H1 (cell line): ENCODE data around the gene SV2B. TPM values are rescaled to one million over a fixed set of nuclear protein-coding genes. Genes with fewer than 3 reads are reported as not detected.

ENCODE experiments used
- CTCF ChIA-PET: fragments of 300-600 bp; sonication (Branson Sonifier 250); formaldehyde crosslinking; loops from one replicate; lab custom pipeline; 2021; ENCODE audit not compliant: partially characterized antibody; lab: Charles Lee
- POLR2A ChIA-PET: fragments of 300-600 bp; sonication (Branson Sonifier 250); formaldehyde crosslinking; loops from one replicate; lab custom pipeline; 2021; ENCODE audit warnings: inconsistent platforms; ENCODE audit not compliant: partially characterized antibody; lab: Charles Lee
- DNase-seq, 2 experiments: peaks; one replicate each; pipeline versions ENCODE4 v3.0.0 to v3.0.0-alpha.2; 2010 to 2022; ENCODE audit warnings: low spot score in 2 of 2, low read depth in 1 of 2, mixed read lengths in 1 of 2
- FAIRE-seq: peaks from 2 replicates; lab custom pipeline; 2011; peaks lifted over from hg19 to GRCh38; lab: Jason Lieb, UNC
- H2AFZ ChIP-seq: 2 replicates; pipeline ENCODE4 v1.8.1; 2012; ENCODE audit warnings: low read length, inconsistent platforms
- H2AK5ac ChIP-seq: 2 replicates; pipeline ENCODE4 v1.6.1; 2013; ENCODE audit warnings: low read depth, low read length
- H2BK120ac ChIP-seq: replicated peaks from 2 replicates; pipeline ENCODE3; 2013; ENCODE audit warnings: low read depth, low read length, inconsistent platforms
- H2BK12ac ChIP-seq: 2 replicates; pipeline ENCODE4 v1.6.1; 2013; ENCODE audit warnings: low read depth, low read length
- H2BK15ac ChIP-seq: 2 replicates; pipeline ENCODE4 v1.6.1; 2013; ENCODE audit warnings: low read length
- H2BK20ac ChIP-seq: 2 replicates; pipeline ENCODE4 v1.6.1; 2013; ENCODE audit warnings: low read length
- H2BK5ac ChIP-seq: 2 replicates; pipeline ENCODE4 v1.6.1; 2013; ENCODE audit warnings: low read depth, low read length
- H3K14ac ChIP-seq: 2 replicates; pipeline ENCODE4 v1.6.1; 2013; ENCODE audit warnings: inconsistent platforms; ENCODE audit not compliant: insufficient read length
- H3K18ac ChIP-seq: 2 replicates; pipeline ENCODE4 v1.6.1; 2013; ENCODE audit warnings: low read length; ENCODE audit errors: extremely low read depth
- H3K23ac ChIP-seq: 2 replicates; pipeline ENCODE4 v1.6.1; 2013; ENCODE audit warnings: inconsistent platforms; ENCODE audit not compliant: insufficient read length
- H3K23me2 ChIP-seq: 2 replicates; pipeline ENCODE4 v1.6.1; 2013; ENCODE audit warnings: low read depth, low read length
- H3K27ac ChIP-seq: 2 replicates; pipeline ENCODE4 v1.6.1; 2011; ENCODE audit warnings: low read depth, low read length, inconsistent platforms
- H3K27me3 ChIP-seq, 4 experiments: replicated peaks in 1 of 4; 1 replicate in 1 of 4; 2 replicates in 3 of 4; pipeline versions ENCODE4 v1.6.1 to v1.8.1; 2011 to 2013; ENCODE audit warnings: low read length in 3 of 4, mild to moderate bottlenecking in 3 of 4, inconsistent platforms in 2 of 4, mixed read lengths in 2 of 4, moderate library complexity in 1 of 4; ENCODE audit not compliant: control insufficient read depth in 3 of 4, insufficient read depth in 3 of 4; ENCODE audit errors: extremely low read depth in 1 of 4
- H3K36me3 ChIP-seq, 4 experiments: 2 replicates each; pipeline versions ENCODE4 v1.6.1 to v1.8.1; 2011 to 2013; ENCODE audit warnings: mild to moderate bottlenecking in 4 of 4, low read length in 3 of 4, moderate library complexity in 2 of 4, control low read depth in 1 of 4, inconsistent platforms in 1 of 4; ENCODE audit not compliant: insufficient read depth in 4 of 4, control insufficient read depth in 2 of 4
- H3K4ac ChIP-seq: replicated peaks from 2 replicates; pipeline ENCODE3; 2013; ENCODE audit warnings: low read length, low read depth, mixed read lengths, inconsistent platforms; ENCODE audit not compliant: insufficient read length
- H3K4me1 ChIP-seq, 4 experiments: replicated peaks in 1 of 4; 1 replicate in 1 of 4; 2 replicates in 3 of 4; pipeline versions ENCODE4 v1.6.1 to v1.8.1; 2011 to 2013; ENCODE audit warnings: low read length in 3 of 4, inconsistent platforms in 2 of 4, mixed read lengths in 1 of 4; ENCODE audit not compliant: insufficient read depth in 4 of 4, control insufficient read depth in 3 of 4
- H3K4me2 ChIP-seq, 2 experiments: 2 replicates each; pipeline versions ENCODE4 v1.6.1 to v1.8.1; 2011 to 2013; ENCODE audit warnings: low read depth in 2 of 2, low read length in 2 of 2, control low read depth in 1 of 2, inconsistent platforms in 1 of 2, mild to moderate bottlenecking in 1 of 2; ENCODE audit not compliant: insufficient read depth in 1 of 2
- H3K4me3 ChIP-seq, 4 experiments: fragments of 200-600, 300-600 bp in 1 of 4; sonication (generic), shearing (Covaris generic), sonication (Bioruptor Twin) in 1 of 4; 2 replicates each; pipeline versions ENCODE4 v1.5.1 to v1.8.1; 2011 to 2016; ENCODE audit warnings: low read length in 4 of 4, low read depth in 3 of 4, control low read depth in 2 of 4, inconsistent platforms in 2 of 4, mild to moderate bottlenecking in 2 of 4, mixed read lengths in 1 of 4, moderate library complexity in 1 of 4; ENCODE audit not compliant: insufficient read depth in 2 of 4; ENCODE audit errors: extremely low read depth in 1 of 4
- H3K56ac ChIP-seq: replicated peaks from 2 replicates; pipeline ENCODE3; 2013; ENCODE audit warnings: low read depth, mild to moderate bottlenecking, mixed read lengths, low read length, inconsistent platforms; ENCODE audit not compliant: insufficient read length
- H3K79me1 ChIP-seq: 2 replicates; pipeline ENCODE4 v1.6.1; 2013; ENCODE audit warnings: low read depth, low read length, control low read depth
- H3K79me2 ChIP-seq, 2 experiments: 2 replicates each; pipeline versions ENCODE4 v1.6.1 to v1.8.1; 2012 to 2013; ENCODE audit warnings: low read length in 2 of 2, mild to moderate bottlenecking in 2 of 2, inconsistent platforms in 1 of 2; ENCODE audit not compliant: insufficient read depth in 2 of 2, control insufficient read depth in 1 of 2
- H3K9ac ChIP-seq, 4 experiments: replicated peaks in 1 of 4; 1 replicate in 1 of 4; 2 replicates in 3 of 4; pipeline versions ENCODE4 v1.6.1 to v1.8.1; 2011 to 2013; ENCODE audit warnings: low read depth in 3 of 4, low read length in 3 of 4, control low read depth in 2 of 4, mild to moderate bottlenecking in 2 of 4, moderate library complexity in 2 of 4, inconsistent platforms in 1 of 4; ENCODE audit errors: extremely low read depth in 1 of 4
- H3K9me3 ChIP-seq, 2 experiments: 2 replicates each; pipeline versions ENCODE4 v1.6.1 to v1.8.1; 2012 to 2013; ENCODE audit warnings: mild to moderate bottlenecking in 2 of 2, moderate library complexity in 2 of 2, control low read depth in 1 of 2, inconsistent platforms in 1 of 2, low read depth in 1 of 2, low read length in 1 of 2, mixed read lengths in 1 of 2; ENCODE audit not compliant: insufficient read depth in 2 of 2
- H4K20me1 ChIP-seq, 2 experiments: replicated peaks in 1 of 2; 2 replicates each; pipeline versions ENCODE3 to v1.8.1; 2011 to 2013; ENCODE audit warnings: inconsistent platforms in 2 of 2, low read length in 2 of 2, mild to moderate bottlenecking in 1 of 2; ENCODE audit not compliant: insufficient read depth in 2 of 2, control insufficient read depth in 1 of 2
- H4K5ac ChIP-seq: 2 replicates; pipeline ENCODE4 v1.6.1; 2013; ENCODE audit warnings: low read length, low read depth, mixed read lengths, inconsistent platforms; ENCODE audit not compliant: insufficient read length
- H4K8ac ChIP-seq: 2 replicates; pipeline ENCODE4 v1.8.0; 2013; ENCODE audit warnings: mild to moderate bottlenecking, moderate library complexity, low read length, inconsistent platforms; ENCODE audit not compliant: insufficient read depth; ENCODE audit errors: extremely low read depth
- H4K91ac ChIP-seq: replicated peaks from 2 replicates; pipeline ENCODE3; 2013; ENCODE audit warnings: low read length, mixed read lengths, inconsistent platforms; ENCODE audit not compliant: insufficient read length
- ASH2L ChIP-seq: fragments of 200-600, 300-600 bp; sonication (generic); IDR thresholded peaks from one replicate; pipeline ENCODE4 v1.7.1; 2017; ENCODE audit warnings: low read length
- ATF3 ChIP-seq: IDR thresholded peaks from 2 replicates; pipeline ENCODE4 v1.6.1; 2011; ENCODE audit warnings: low read depth, mild to moderate bottlenecking, low read length; ENCODE audit not compliant: insufficient read depth
- CEBPB ChIP-seq: IDR thresholded peaks from 2 replicates; pipeline ENCODE4 v1.6.1; 2012; ENCODE audit warnings: low read depth, low read length
- CTBP2 ChIP-seq: IDR thresholded peaks from 2 replicates; pipeline ENCODE4 v1.7.0; 2011; ENCODE audit warnings: borderline replicate concordance, mild to moderate bottlenecking, moderate library complexity, mixed read lengths, low read length; ENCODE audit not compliant: insufficient read depth, insufficient read length
- EZH2 ChIP-seq: fragments of 200-600 bp; sonication (generic); IDR thresholded peaks from 2 replicates; pipeline ENCODE4 v1.7.1; 2012; ENCODE audit warnings: low read depth, mild to moderate bottlenecking, moderate library complexity, low read length, inconsistent platforms; ENCODE audit not compliant: severe bottlenecking
- FOSL1 ChIP-seq: IDR thresholded peaks from 2 replicates; pipeline ENCODE4 v1.6.1; 2011; ENCODE audit warnings: mild to moderate bottlenecking, low read depth, low read length, moderate library complexity; ENCODE audit not compliant: insufficient read depth
- KDM4A ChIP-seq: IDR thresholded peaks from one replicate; pipeline ENCODE4 v1.7.1; 2012; ENCODE audit warnings: low read depth, mild to moderate bottlenecking, moderate library complexity, low read length, inconsistent platforms; ENCODE audit not compliant: severe bottlenecking
- NANOG ChIP-seq: IDR thresholded peaks from 2 replicates; pipeline ENCODE4 v1.6.1; 2011; ENCODE audit warnings: low read length, low read depth, mild to moderate bottlenecking, inconsistent platforms; ENCODE audit not compliant: insufficient read depth, poor library complexity, severe bottlenecking
- SIN3A ChIP-seq, 2 experiments: IDR thresholded peaks in 1 of 2; conservative IDR thresholded peaks in 1 of 2; 2 replicates each; pipeline ENCODE4 v1.6.1; 2011 to 2012; ENCODE audit warnings: low read length in 2 of 2, improper control_type of control experiment in 1 of 2, low read depth in 1 of 2, mild to moderate bottlenecking in 1 of 2
- SIX5 ChIP-seq: IDR thresholded peaks from 2 replicates; pipeline ENCODE4 v1.6.1; 2011; ENCODE audit warnings: mild to moderate bottlenecking, low read depth, low read length
- SP4 ChIP-seq: IDR thresholded peaks from 2 replicates; pipeline ENCODE4 v1.6.1; 2012; ENCODE audit warnings: low read length, inconsistent platforms
- WGBS, 2 experiments: shearing (Covaris generic) in 1 of 2; methylation state at CpG; one replicate each; pipeline versions ENCODE4 v1.1.6 to v1.1.7; 2013 to 2015; ENCODE audit warnings: low lambda C conversion rate in 2 of 2, mixed read lengths in 2 of 2, inconsistent platforms in 1 of 2, low coverage in 1 of 2, missing lambda C conversion rate in 1 of 2; ENCODE audit not compliant: insufficient replicate concordance in 2 of 2, insufficient coverage in 1 of 2, insufficient read length in 1 of 2; ENCODE audit errors: extremely low coverage in 1 of 2, missing lambda C conversion rate in 1 of 2; 5-methylcytosine and 5-hydroxymethylcytosine counted together
- polyA plus RNA-seq, 7 experiments: library from polyadenylated mRNA; depleted of rRNA in 3 of 7; stranded (reverse) in 5 of 7; unstranded in 2 of 7; fragments of >200 nt in 5 of 7; fragments of 200-250 nt in 2 of 7; gene quantifications; 1 replicate in 5 of 7; 2 replicates in 1 of 7; 4 replicates in 1 of 7; pipeline versions ENCODE4 v1.2.1 to v1.2.3, GENCODE V29; 2011 to 2013; ENCODE audit warnings: missing spikeins in 2 of 7, mixed read lengths in 2 of 7
- total RNA-seq: library from RNA; stranded (reverse); fragmentation: NEBNext Ultra II Directional; extraction: Animal tissue kit (Norgen Biotek cat#: 25700); gene quantifications from 2 replicates; pipeline ENCODE4 v1.2.1, GENCODE V29; 2021

Gene SV2B
- total and polyA plus RNA-seq, 2 of the 8 experiments (the other 6 are each of a cell fraction or from before 2014, with no cell fraction given): 0.09 to 0.20 TPM

DNA sequence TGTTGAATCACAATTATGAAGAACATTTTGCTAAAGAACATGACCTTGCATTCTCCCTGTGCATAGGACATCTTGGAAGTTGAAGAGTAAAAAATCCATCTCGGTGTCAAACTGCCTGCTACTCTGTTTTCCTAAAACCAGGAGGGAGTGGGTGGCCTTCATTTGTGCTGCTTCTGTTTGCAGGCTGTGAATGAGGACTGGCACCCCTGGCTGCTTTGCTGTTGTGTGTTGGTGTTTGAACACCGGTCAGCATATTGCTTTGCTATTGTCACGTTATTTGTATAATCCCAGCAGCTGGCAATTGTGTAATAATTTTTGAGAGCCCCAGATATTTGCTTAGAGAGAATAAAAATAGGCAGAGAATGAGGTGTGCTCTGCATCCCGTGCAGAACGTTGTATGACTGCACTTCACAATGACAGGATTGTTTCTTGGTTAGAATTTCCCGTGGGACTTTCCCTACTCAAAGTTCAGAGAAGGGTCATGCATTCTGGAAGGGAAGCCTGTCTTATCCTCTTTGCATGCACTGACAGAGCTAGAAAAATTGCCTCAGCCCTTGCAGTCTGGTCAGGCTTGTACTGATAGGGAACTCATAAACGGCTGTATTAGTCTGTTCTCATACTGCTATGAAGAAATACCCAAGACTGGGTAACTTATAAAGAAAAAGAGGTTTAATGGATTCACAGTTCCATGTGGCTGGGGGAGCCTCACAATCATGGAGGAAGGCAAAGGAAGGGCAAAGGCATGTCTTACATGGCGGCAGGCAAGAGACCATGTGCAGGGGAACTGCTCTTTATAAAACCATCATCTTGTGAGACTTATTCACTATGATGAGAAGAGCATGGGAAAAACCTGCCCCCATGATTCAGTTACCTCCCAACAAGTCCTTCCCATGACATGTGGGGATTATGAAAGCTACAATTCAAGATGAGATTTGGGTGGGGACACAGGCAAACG is 16.3 kb downstream of the SV2B start:
- 94% methylated on average over 9 of the region's 9 CpGs; no CpG with 5 or more reads in 1 of the 2 experiments for WGBS, 2 experiments
- no peaks in the 10 kb centered on the region for H4K20me1 ChIP-seq
- no peak for DNase-seq
- H3K23ac ChIP-seq: no peak overlapping the region
- H2AK5ac ChIP-seq: no peak overlapping the region
- H3K14ac ChIP-seq: no peak overlapping the region
- H3K36me3 ChIP-seq: no peaks in the 10 kb centered on the region
- H3K4ac ChIP-seq: no peak overlapping the region
- POLR2A ChIA-PET: no interaction called here
- no peak overlapping the region for H2BK20ac ChIP-seq
- peaks cover 0 to 4% (median 0%) of the 10 kb centered on the region in 4 experiments; a peak in 2 of 7 replicates for H3K4me1 ChIP-seq
- no peak overlapping the region for H4K5ac ChIP-seq
- H2BK120ac ChIP-seq: no peak overlapping the region
- H2BK5ac ChIP-seq: no peak overlapping the region
- H2BK15ac ChIP-seq: no peak overlapping the region
- no peak overlapping the region for H2AFZ ChIP-seq
- no peak overlapping the region for H3K4me3 ChIP-seq
- no peak overlapping the region for H3K4me2 ChIP-seq
- H3K9ac ChIP-seq: no peak overlapping the region
- no peaks in the 10 kb centered on the region for H3K79me2 ChIP-seq
- no peak overlapping the region for H4K8ac ChIP-seq
- H3K18ac ChIP-seq: no peak overlapping the region
- H3K79me1 ChIP-seq: no peaks in the 10 kb centered on the region
- FAIRE-seq: no peak
- H3K23me2 ChIP-seq: no peaks in the 10 kb centered on the region
- H3K27ac ChIP-seq: no peak overlapping the region
- no peak overlapping the region for H2BK12ac ChIP-seq
- H3K9me3 ChIP-seq: no peaks in the 10 kb centered on the region
- CTCF ChIA-PET: interaction anchor here (1.6 to 2.9 kb wide), 2 partner anchors 11 to 108 kb away, joined by 7 read pairs; no protein-coding TSS in a partner anchor
- TF ChIP-seq SP4 (no peak), FOSL1 (no peak), KDM4A (no peak), ASH2L (no peak), EZH2 (no peak), CEBPB (no peak), CTBP2 (no peak), NANOG (no peak), SIX5 (no peak), ATF3 (no peak), SIN3A (conservative IDR thresholded peaks at IDR 0.05 in 1 of 2, IDR thresholded peaks at IDR 0.05 in 1 of 2; ENCODE audit: low read depth in 1 of 2, low read length in 2 of 2) (no peak)
- H3K56ac ChIP-seq: no peak overlapping the region
- no peaks in the 10 kb centered on the region for H3K27me3 ChIP-seq
- H4K91ac ChIP-seq: no peak overlapping the region
